ENCODE data around the gene BDH2. TPM values are rescaled to one million over a fixed set of nuclear protein-coding genes. Genes with fewer than 3 reads are reported as not detected.

Gene BDH2
- total and polyA plus RNA-seq, 9 donors = 34.1 to 66.2 (median 47.8) TPM

DNA sequence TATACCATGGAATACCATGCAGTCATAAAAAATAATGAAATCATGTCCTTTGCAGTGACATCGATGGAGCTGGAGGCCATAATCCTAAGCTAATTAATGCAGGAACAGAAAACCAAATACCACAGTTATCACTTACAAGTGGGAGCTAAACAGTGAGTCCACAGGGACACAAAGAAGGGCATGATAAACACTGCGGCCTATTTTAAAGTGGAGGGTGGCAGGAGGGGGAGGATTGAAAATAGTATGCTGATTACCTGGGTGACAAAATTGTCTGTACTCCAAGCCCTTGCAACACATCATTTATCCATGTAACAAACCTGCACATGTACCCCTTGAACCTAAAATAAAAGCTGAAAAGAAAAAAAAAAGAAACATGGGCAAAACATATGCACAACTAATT, 63.5 kb downstream of the BDH2 start:
- no peak overlapping the region for H3K27ac ChIP-seq (ENCODE audit: low read length)
- H3K9me3 ChIP-seq (replicated peaks; ENCODE audit: control insufficient read depth, low read depth, low read length) = no peaks in the 10 kb centered on the region
- WGBS (ENCODE audit: insufficient coverage) = 100% methylated on average over 1 of the region's 2 CpGs
- H3K4me1 ChIP-seq (ENCODE audit: control insufficient read depth, insufficient read depth, low read length) = no peaks in the 10 kb centered on the region
- no peaks in the 10 kb centered on the region for H3K27me3 ChIP-seq (ENCODE audit: control insufficient read depth, insufficient read depth, low read length)
- H3K4me3 ChIP-seq (ENCODE audit: low read length) = no peak overlapping the region
- peaks cover 2% of the 10 kb centered on the region for H3K36me3 ChIP-seq (ENCODE audit: control insufficient read depth, insufficient read depth, low read length)
- no peak for DNase-seq

DNA sequence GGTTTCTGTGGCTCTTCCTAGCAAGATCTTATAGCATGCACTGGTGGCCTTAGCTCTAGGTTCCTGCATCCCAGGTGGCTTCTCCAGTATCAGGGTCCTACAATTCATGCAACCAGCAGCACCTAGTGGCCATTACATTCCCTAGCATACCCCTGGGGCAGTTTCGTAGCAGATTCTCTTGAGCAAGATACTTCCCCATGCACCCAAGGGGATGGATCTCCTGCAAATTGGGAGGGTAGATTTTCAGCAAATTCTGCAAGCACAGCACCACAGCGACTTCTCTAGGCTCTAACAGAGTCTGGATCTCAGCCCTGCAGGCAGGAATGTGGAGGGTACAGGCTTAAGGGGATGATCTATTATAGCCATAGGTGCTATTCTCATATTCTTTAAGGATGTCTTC, 67.1 kb downstream of the BDH2 start:
- WGBS (ENCODE audit: insufficient coverage) = no CpG with 5 or more reads among the region's 2 CpGs
- Histone ChIP-seq H3K27ac (ENCODE audit: low read length) (no peak overlapping the region), H3K9me3 (replicated peaks; ENCODE audit: control insufficient read depth, low read depth, low read length) (no peaks in the 10 kb centered on the region), H3K27me3 (ENCODE audit: control insufficient read depth, insufficient read depth, low read length) (no peaks in the 10 kb centered on the region), H3K36me3 (ENCODE audit: control insufficient read depth, insufficient read depth, low read length) (peaks cover 2% of the 10 kb centered on the region), H3K4me1 (ENCODE audit: control insufficient read depth, insufficient read depth, low read length) (no peaks in the 10 kb centered on the region), H3K4me3 (ENCODE audit: low read length) (no peak overlapping the region)
- DNase-seq = no peak

GRCh38 chr4:103030791-103031190, 68.8 kb downstream of the BDH2 start:
- no peaks in the 10 kb centered on the region for H3K27me3 ChIP-seq (ENCODE audit: control insufficient read depth, insufficient read depth, low read length)
- WGBS (ENCODE audit: insufficient coverage) = 84% methylated on average over 2 of the region's 3 CpGs
- H3K4me3 ChIP-seq (ENCODE audit: low read length) = no peak overlapping the region
- H3K27ac ChIP-seq (ENCODE audit: low read length) = no peak overlapping the region
- no peaks in the 10 kb centered on the region for H3K9me3 ChIP-seq (replicated peaks; ENCODE audit: control insufficient read depth, low read depth, low read length)
- no peaks in the 10 kb centered on the region for H3K4me1 ChIP-seq (ENCODE audit: control insufficient read depth, insufficient read depth, low read length)
- H3K36me3 ChIP-seq (ENCODE audit: control insufficient read depth, insufficient read depth, low read length) = peaks cover 2% of the 10 kb centered on the region
- no peak for DNase-seq

- Histone ChIP-seq H3K9me3 (replicated peaks; ENCODE audit: control insufficient read depth, low read depth, low read length) (no peaks in the 10 kb centered on the region), H3K27ac (ENCODE audit: low read length) (no peak overlapping the region), H3K4me1 (ENCODE audit: control insufficient read depth, insufficient read depth, low read length) (no peaks in the 10 kb centered on the region), H3K4me3 (ENCODE audit: low read length) (no peak overlapping the region), H3K27me3 (ENCODE audit: control insufficient read depth, insufficient read depth, low read length) (no peaks in the 10 kb centered on the region), H3K36me3 (ENCODE audit: control insufficient read depth, insufficient read depth, low read length) (peaks cover 2% of the 10 kb centered on the region)
- no CpG with 5 or more reads among the region's 1 CpG for WGBS (ENCODE audit: insufficient coverage)
- no peak for DNase-seq
Measured at GRCh38 chr4:103029300-103029699, 70.3 kb downstream of the BDH2 start.

Other genes with a start within 250 kb of the BDH2 start
- 15.4 TPM for gene CISD2, start 230.8 kb downstream of the BDH2 start, total RNA-seq
- 10 to 100 TPM; 22.8 to 29.6 (median 26.4) TPM for gene CISD2, start 230.8 kb downstream of the BDH2 start, polyA plus RNA-seq (ENCODE audit: insufficient read depth in 1 of 8, insufficient read length in 8 of 8, low replicate concordance in 1 of 8)
- gene SLC9B1, start 80.1 kb downstream of the BDH2 start, total RNA-seq = 2.6 TPM
- gene SLC9B1, start 80.1 kb downstream of the BDH2 start, polyA plus RNA-seq (ENCODE audit: insufficient read depth in 1 of 8, insufficient read length in 8 of 8, low replicate concordance in 1 of 8) = 1 to 10 TPM; 1.4 to 2.5 (median 1.7) TPM
- gene SLC9B2, start 23.1 kb downstream of the BDH2 start, total RNA-seq = 9.4 TPM
- 10 to 100 TPM in 5 of 8 donors, 1 to 10 TPM in 3; 8.4 to 11.9 (median 10.6) TPM for gene SLC9B2, start 23.1 kb downstream of the BDH2 start, polyA plus RNA-seq (ENCODE audit: insufficient read depth in 1 of 8, insufficient read length in 8 of 8, low replicate concordance in 1 of 8)
- 6.0 TPM for gene CENPE, start 98.5 kb upstream of the BDH2 start, total RNA-seq
- 10 to 100 TPM in 1 of 8 donors, 1 to 10 TPM in 7; 4.6 to 10.7 (median 7.6) TPM for gene CENPE, start 98.5 kb upstream of the BDH2 start, polyA plus RNA-seq (ENCODE audit: insufficient read depth in 1 of 8, insufficient read length in 8 of 8, low replicate concordance in 1 of 8)